ENCODE data around the gene KCNAB1. TPM values are rescaled to one million over a fixed set of nuclear protein-coding genes. Genes with fewer than 3 reads are reported as not detected.

Gene KCNAB1
- total RNA-seq, 1 experiment from 2014 or later: not detected

DNA sequence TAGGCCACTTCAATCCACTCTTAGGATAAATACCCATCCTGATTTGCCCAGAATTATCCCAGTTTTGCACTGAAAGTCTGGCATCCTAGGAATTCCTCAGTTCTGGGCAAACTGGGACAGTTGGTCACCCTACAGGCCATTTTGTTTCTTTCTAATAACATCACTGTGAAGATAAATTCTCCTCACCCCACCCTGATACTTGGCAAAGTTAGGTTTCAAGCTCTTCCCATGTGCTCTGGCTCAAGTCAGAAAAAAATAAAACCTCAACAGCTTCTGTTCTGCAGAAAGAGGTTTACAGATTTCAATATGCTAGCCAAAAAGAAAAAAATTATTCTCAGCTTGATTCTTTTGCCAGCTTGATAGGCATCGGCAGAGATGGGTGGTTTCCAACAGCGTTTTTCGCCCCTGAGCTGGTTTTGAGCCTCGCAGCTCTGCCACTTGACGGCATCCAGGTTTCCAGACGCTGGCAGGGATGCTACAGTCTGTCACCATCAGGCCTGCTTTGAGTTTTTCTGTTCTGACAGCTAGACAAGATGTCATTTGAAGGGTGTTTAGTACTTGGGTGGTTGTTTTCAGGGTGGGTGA lies 263.2 kb downstream of the KCNAB1 start:
- DNase-seq (ENCODE audit: low read depth, low spot score) (no peak), ATAC-seq (no peak)
- H3K9me2 ChIP-seq (ENCODE audit: insufficient read depth): no peaks in the 10 kb centered on the region
- no peak overlapping the region for H3K4me2 ChIP-seq (ENCODE audit: low read length)
- BruUV-seq (replicated peaks): no TSS peak
- no peaks in the 10 kb centered on the region for H3K79me2 ChIP-seq (ENCODE audit: insufficient read depth, low read length)
- H3K4me1 ChIP-seq (ENCODE audit: control insufficient read depth in 1 of 2, insufficient read depth in 2 of 2, low read length in 2 of 2): no peaks in the 10 kb centered on the region
- no peak overlapping the region for H3K27ac ChIP-seq (ENCODE audit: low read depth, low read length)
- H2AFZ ChIP-seq (ENCODE audit: low read depth, low read length, poor library complexity, severe bottlenecking): no peak overlapping the region
- no peak overlapping the region for H3K4me3 ChIP-seq (replicated peaks in 1 of 2; ENCODE audit: low read depth in 1 of 2, low read length in 2 of 2)
- ChIA-PET CTCF (interaction anchor here (1.4 to 3.1 kb wide), 6 partner anchors 66 to 233 kb away, joined by 5 to 37 read pairs (median 18); no protein-coding TSS in a partner anchor), POLR2A (no interaction called here), RAD21 (ENCODE audit: low non-redundant PET in 1 of 2, low total read pairs in 2 of 2, uncharacterized antibody in 2 of 2, unreplicated experiment in 2 of 2) (interaction anchor here (1.6 to 1.8 kb wide), 3 partner anchors 209 to 231 kb away, joined by 8 to 10 read pairs (median 9); no protein-coding TSS in a partner anchor)
- intact Hi-C loops (cut with micrococcal nuclease): loop anchor here (2.0 kb wide), 1 partner anchor 753 kb away; no protein-coding TSS in a partner anchor
- no peaks in the 10 kb centered on the region for H3K36me3 ChIP-seq (ENCODE audit: control insufficient read depth in 1 of 2, insufficient read depth in 2 of 2, low read length in 2 of 2)
- H4K20me1 ChIP-seq (ENCODE audit: insufficient read depth): no peaks in the 10 kb centered on the region
- TF ChIP-seq, protein P1, sequence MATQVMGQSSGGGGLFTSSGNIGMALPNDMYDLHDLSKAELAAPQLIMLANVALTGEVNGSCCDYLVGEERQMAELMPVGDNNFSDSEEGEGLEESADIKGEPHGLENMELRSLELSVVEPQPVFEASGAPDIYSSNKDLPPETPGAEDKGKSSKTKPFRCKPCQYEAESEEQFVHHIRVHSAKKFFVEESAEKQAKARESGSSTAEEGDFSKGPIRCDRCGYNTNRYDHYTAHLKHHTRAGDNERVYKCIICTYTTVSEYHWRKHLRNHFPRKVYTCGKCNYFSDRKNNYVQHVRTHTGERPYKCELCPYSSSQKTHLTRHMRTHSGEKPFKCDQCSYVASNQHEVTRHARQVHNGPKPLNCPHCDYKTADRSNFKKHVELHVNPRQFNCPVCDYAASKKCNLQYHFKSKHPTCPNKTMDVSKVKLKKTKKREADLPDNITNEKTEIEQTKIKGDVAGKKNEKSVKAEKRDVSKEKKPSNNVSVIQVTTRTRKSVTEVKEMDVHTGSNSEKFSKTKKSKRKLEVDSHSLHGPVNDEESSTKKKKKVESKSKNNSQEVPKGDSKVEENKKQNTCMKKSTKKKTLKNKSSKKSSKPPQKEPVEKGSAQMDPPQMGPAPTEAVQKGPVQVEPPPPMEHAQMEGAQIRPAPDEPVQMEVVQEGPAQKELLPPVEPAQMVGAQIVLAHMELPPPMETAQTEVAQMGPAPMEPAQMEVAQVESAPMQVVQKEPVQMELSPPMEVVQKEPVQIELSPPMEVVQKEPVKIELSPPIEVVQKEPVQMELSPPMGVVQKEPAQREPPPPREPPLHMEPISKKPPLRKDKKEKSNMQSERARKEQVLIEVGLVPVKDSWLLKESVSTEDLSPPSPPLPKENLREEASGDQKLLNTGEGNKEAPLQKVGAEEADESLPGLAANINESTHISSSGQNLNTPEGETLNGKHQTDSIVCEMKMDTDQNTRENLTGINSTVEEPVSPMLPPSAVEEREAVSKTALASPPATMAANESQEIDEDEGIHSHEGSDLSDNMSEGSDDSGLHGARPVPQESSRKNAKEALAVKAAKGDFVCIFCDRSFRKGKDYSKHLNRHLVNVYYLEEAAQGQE (IDR thresholded peaks at IDR 0.05; ENCODE audit: low read depth): no peak
- TF ChIP-seq EGR1 (IDR thresholded peaks at IDR 0.05; ENCODE audit: low read depth) (no peak), JUND (IDR thresholded peaks at IDR 0.05) (no peak), CEBPB (IDR thresholded peaks at IDR 0.05; ENCODE audit: low read depth) (no peak), SP1 (IDR thresholded peaks at IDR 0.05; ENCODE audit: low read depth) (no peak), FOSL1 (IDR thresholded peaks at IDR 0.05; ENCODE audit: low read depth) (no peak), CTCF (IDR thresholded peaks at IDR 0.05 in 2 of 3, conservative IDR thresholded peaks at IDR 0.05 in 1 of 3; ENCODE audit: borderline replicate concordance in 1 of 3, insufficient read depth in 1 of 3, low read depth in 2 of 3, low read length in 2 of 3) (no peak), SRF (IDR thresholded peaks at IDR 0.05; ENCODE audit: low read depth) (no peak), POLR2AphosphoS5 (IDR thresholded peaks at IDR 0.05; ENCODE audit: low read depth, low read length) (no peak), EZH2phosphoT487 (IDR thresholded peaks at IDR 0.05; ENCODE audit: borderline replicate concordance) (no peak), ELF1 (IDR thresholded peaks at IDR 0.05; ENCODE audit: borderline replicate concordance, low read depth) (no peak), MAX (IDR thresholded peaks at IDR 0.05) (no peak), ZFX (IDR thresholded peaks at IDR 0.05) (no peak), CBX3 (IDR thresholded peaks at IDR 0.05; ENCODE audit: low read depth) (no peak)
- TF ChIP-seq, protein P2, sequence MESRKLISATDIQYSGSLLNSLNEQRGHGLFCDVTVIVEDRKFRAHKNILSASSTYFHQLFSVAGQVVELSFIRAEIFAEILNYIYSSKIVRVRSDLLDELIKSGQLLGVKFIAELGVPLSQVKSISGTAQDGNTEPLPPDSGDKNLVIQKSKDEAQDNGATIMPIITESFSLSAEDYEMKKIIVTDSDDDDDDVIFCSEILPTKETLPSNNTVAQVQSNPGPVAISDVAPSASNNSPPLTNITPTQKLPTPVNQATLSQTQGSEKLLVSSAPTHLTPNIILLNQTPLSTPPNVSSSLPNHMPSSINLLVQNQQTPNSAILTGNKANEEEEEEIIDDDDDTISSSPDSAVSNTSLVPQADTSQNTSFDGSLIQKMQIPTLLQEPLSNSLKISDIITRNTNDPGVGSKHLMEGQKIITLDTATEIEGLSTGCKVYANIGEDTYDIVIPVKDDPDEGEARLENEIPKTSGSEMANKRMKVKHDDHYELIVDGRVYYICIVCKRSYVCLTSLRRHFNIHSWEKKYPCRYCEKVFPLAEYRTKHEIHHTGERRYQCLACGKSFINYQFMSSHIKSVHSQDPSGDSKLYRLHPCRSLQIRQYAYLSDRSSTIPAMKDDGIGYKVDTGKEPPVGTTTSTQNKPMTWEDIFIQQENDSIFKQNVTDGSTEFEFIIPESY (IDR thresholded peaks at IDR 0.05; ENCODE audit: extremely low read depth, insufficient replicate concordance, low read length): no peak
- 0 out of 2 replicates have a peak, but pooled peaks cover 2% of the 10 kb centered on the region for H3K27me3 ChIP-seq (ENCODE audit: insufficient read depth, low read length)
- H3K9me3 ChIP-seq (ENCODE audit: control insufficient read depth in 1 of 2, insufficient read depth in 1 of 2, low read depth in 1 of 2, low read length in 2 of 2): no peaks in the 10 kb centered on the region
- H3K9ac ChIP-seq (ENCODE audit: low read length): no peak overlapping the region

Data from HCT116 (cell line).